OCI-LY3 (cell line): Measurements from ENCODE around the gene MRRF.

ENCODE experiments used
- H2AFZ ChIP-seq: fragments of 200-600, 300-600 bp; shearing (Covaris generic); 2 replicates; pipeline ENCODE4 v1.6.0; 2014; ENCODE audit warnings: antibody characterized with exemption, low read depth, low read length
- H3K27ac ChIP-seq: fragments of 200-600, 300-600 bp; sonication (generic); 2 replicates; pipeline ENCODE4 v1.5.1; 2014; ENCODE audit warnings: mild to moderate bottlenecking, low read length, moderate library complexity, mixed read lengths
- H3K27me3 ChIP-seq: fragments of 200-600, 300-600 bp; sonication (generic); 2 replicates; pipeline ENCODE4 v1.6.1; 2014; ENCODE audit warnings: low read depth, low read length, mixed read lengths
- H3K36me3 ChIP-seq: fragments of 200-600, 300-600 bp; sonication (generic); replicated peaks from 2 replicates; pipeline ENCODE3; 2014; ENCODE audit warnings: low read depth, low read length, mixed read lengths
- H3K4me1 ChIP-seq: fragments of 300-600, 200-600 bp; sonication (generic); 2 replicates; pipeline ENCODE4 v1.6.1; 2014; ENCODE audit warnings: low read length, mixed read lengths
- H3K4me2 ChIP-seq: fragments of 200-600, 300-600 bp; sonication (generic); 2 replicates; pipeline ENCODE4 v1.6.1; 2014; ENCODE audit warnings: low read length, mixed read lengths
- H3K4me3 ChIP-seq: fragments of 300-600, 200-600 bp; sonication (generic); 2 replicates; pipeline ENCODE4 v1.5.1; 2014; ENCODE audit warnings: antibody characterized with exemption, mild to moderate bottlenecking, low read length, moderate library complexity
- H3K79me2 ChIP-seq: fragments of 300-600, 200-600 bp; shearing (Covaris generic); 2 replicates; pipeline ENCODE4 v1.6.1; 2014; ENCODE audit warnings: mild to moderate bottlenecking, low read length, mixed read lengths
- H3K9ac ChIP-seq: fragments of 300-600, 200-600 bp; shearing (Covaris generic); 2 replicates; pipeline ENCODE4 v1.6.0; 2014; ENCODE audit warnings: mild to moderate bottlenecking, low read length, moderate library complexity
- H3K9me3 ChIP-seq: fragments of 200-600, 300-600 bp; shearing (Covaris generic); 2 replicates; pipeline ENCODE4 v1.6.1; 2014; ENCODE audit warnings: low read length, mixed read lengths; ENCODE audit not compliant: insufficient read depth
- H4K20me1 ChIP-seq: fragments of 200-600, 300-600 bp; sonication (generic); 2 replicates; pipeline ENCODE4 v1.6.1; 2016; ENCODE audit warnings: low read length, mixed read lengths; ENCODE audit not compliant: insufficient read depth
- CTCF ChIP-seq: fragments of 200-600, 300-600 bp; sonication (generic); IDR thresholded peaks from 2 replicates; pipeline ENCODE4 v1.5.1; 2014; ENCODE audit warnings: antibody characterized with exemption, low read length, low read depth
- EZH2phosphoT487 ChIP-seq: fragments of 200-600 bp; shearing (Covaris generic); IDR thresholded peaks from 2 replicates; pipeline ENCODE4 v1.6.1; 2018; ENCODE audit warnings: antibody characterized with exemption, mixed run types, low read depth

The MRRF gene

GRCh38 chr9:122226142-122226757 lies 38.4 kb upstream of the MRRF start:
- Histone ChIP-seq H4K20me1 (no peaks in the 10 kb centered on the region), H3K4me2 (no peak overlapping the region), H3K4me3 (no peak overlapping the region), H3K27ac (no peak overlapping the region), H3K9me3 (no peaks in the 10 kb centered on the region), H2AFZ (no peak overlapping the region), H3K27me3 (peaks cover 24% of the 10 kb centered on the region), H3K79me2 (no peaks in the 10 kb centered on the region), H3K4me1 (no peaks in the 10 kb centered on the region), H3K9ac (no peak overlapping the region), H3K36me3 (no peaks in the 10 kb centered on the region)
- TF ChIP-seq EZH2phosphoT487 (no peak), CTCF (no peak)

GRCh38 chr9:122226758-122227574 lies 37.7 kb upstream of the MRRF start:
- no peak overlapping the region for H3K4me3 ChIP-seq
- H3K27me3 ChIP-seq: peaks cover 27% of the 10 kb centered on the region
- TF ChIP-seq EZH2phosphoT487: no peak
- no peak overlapping the region for H3K9ac ChIP-seq
- no peak overlapping the region for H3K4me2 ChIP-seq
- no peaks in the 10 kb centered on the region for H3K36me3 ChIP-seq
- H2AFZ ChIP-seq: no peak overlapping the region
- H3K27ac ChIP-seq: no peak overlapping the region
- no peaks in the 10 kb centered on the region for H3K9me3 ChIP-seq
- no peaks in the 10 kb centered on the region for H4K20me1 ChIP-seq
- H3K79me2 ChIP-seq: no peaks in the 10 kb centered on the region
- no peaks in the 10 kb centered on the region for H3K4me1 ChIP-seq

GRCh38 chr9:122227575-122227900 lies 37.1 kb upstream of the MRRF start:
- Histone ChIP-seq H3K4me1 (no peaks in the 10 kb centered on the region), H3K9ac (no peak overlapping the region), H3K27ac (no peak overlapping the region), H3K27me3 (peaks cover 27% of the 10 kb centered on the region), H3K36me3 (no peaks in the 10 kb centered on the region), H3K4me2 (no peak overlapping the region), H2AFZ (no peak overlapping the region), H3K4me3 (no peak overlapping the region), H3K79me2 (no peaks in the 10 kb centered on the region), H3K9me3 (no peaks in the 10 kb centered on the region), H4K20me1 (no peaks in the 10 kb centered on the region)
- TF ChIP-seq EZH2phosphoT487 (no peak), CTCF (no peak)

GRCh38 chr9:122228191-122228567 lies 36.5 kb upstream of the MRRF start:
- no peak overlapping the region for H3K9ac ChIP-seq
- TF ChIP-seq CTCF (no peak), EZH2phosphoT487 (no peak)
- H3K36me3 ChIP-seq: no peaks in the 10 kb centered on the region
- H4K20me1 ChIP-seq: no peaks in the 10 kb centered on the region
- no peaks in the 10 kb centered on the region for H3K4me1 ChIP-seq
- H3K27me3 ChIP-seq: peaks cover 27% of the 10 kb centered on the region
- no peak overlapping the region for H3K27ac ChIP-seq
- no peak overlapping the region for H2AFZ ChIP-seq
- H3K9me3 ChIP-seq: no peaks in the 10 kb centered on the region
- peak overlapping the region; percentile 58 for H3K4me2 ChIP-seq
- H3K4me3 ChIP-seq: peak overlapping the region; percentile 73
- no peaks in the 10 kb centered on the region for H3K79me2 ChIP-seq
